ENCODE data around the gene MINAR1.

Gene MINAR1

DNA sequence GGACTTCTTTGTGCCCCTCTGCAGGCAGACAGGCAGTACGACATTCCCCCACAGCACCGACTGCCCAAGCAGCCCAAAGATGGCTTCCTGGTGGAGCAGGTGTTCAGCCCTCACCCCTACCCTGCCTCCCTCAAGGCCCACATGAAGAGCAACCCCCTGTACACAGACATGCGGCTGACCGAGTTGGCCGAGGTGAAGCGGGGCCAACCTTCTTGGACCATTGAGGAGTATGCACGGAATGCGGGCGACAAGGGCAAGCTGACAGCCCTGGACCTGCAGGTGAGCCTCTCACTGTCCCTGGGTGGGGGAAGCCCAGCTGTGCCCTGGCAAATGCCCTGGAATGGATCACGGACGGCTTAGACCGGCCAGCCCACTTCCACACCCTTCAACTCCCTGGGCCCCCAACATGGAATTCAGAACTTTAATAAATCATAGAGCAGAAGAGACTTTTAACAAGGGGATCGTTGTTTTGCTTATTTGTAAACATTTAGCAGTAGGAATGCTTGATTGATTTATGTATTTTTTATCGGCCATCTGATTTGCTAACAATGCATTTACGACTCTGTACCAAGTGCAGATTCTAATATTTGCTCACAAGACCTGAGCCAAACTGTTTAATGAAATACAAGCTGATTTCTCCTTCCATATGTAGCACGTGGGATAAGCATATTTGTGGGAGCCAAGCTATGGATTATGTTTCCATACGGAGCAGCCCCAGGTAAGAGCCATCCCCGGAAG is 31.1 kb downstream of the MINAR1 start:
- no peak for DNase-seq (ENCODE audit: low read depth)

DNA sequence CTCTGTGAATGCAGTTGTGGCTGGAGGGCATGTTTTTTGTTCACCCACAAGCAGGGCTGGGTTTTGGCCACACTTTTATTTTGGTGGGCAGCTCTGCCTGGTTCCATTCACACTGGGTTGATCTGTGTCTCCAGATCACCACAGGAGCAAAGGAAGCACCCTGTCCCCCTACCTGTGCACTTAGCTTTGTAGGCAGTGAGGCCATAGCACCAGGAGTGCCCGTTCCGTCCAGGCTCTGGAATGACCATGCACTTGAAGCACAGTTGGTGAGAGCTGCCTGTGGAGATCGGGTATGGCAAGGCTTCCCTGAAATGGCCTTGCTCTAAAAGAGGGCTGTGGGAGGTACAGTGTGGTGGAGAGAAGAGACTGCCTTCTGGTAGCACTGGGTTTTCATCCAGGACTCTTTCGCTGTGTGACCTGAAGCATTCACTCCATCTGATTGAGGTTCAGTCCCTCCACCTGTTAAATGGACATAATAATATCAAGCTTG is 31.7 kb downstream of the MINAR1 start:
- DNase-seq (ENCODE audit: low read depth), result no peak

DNA sequence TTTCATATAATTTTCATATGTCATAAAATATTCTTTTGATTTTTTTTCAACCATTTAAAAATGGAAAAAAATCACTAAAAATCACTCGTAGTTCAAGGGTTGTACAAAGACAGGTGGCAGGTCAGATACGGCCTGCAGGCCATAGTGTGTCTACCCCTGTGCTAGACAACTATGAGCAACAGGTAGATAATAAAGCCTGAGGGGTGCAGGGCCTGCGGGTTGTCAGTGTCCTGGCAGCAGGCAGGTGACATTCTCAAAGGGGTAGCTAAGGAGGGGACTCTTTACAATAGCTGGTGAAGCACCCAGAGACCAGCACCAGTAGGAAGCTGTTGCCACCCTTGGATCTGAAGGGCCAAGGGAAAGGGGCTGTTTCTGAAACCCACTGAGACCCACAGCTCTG is 34.4 kb downstream of the MINAR1 start:
- DNase-seq (ENCODE audit: low read depth), result no peak

DNA sequence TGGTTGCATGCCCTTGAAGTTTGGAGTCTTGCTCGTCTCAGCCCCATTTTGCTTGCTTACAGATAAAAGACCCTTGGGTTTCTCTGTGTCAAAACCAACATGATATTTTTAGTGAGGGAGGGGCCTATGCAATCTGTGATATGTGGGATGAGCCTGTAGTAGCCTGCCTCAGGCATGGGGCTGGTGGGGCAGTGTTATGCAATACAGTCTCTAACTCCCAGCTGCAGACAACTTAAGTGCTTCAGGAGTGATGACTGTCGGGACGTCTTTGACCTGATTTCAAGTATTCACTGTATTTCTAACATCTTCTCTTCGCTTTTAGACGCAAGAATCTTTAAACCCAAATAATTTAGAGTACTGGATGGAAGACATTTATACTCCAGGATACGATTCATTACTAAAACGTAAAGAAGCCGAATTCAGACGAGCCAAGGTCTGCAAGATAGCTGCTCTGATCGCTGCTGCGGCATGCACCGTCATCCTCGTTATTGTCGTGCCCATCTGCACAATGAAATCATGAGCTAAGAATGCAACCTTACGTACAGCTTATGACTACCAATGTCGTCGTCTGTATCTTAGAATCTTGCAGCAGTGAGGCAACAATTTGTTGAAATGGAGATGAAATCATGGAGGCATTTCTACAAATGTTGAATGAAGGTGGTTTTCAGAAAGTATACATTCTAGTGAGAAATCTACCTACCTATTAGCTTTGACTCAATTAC is 35.9 kb downstream of the MINAR1 start:
- DNase-seq (ENCODE audit: low read depth), result no peak

DNA sequence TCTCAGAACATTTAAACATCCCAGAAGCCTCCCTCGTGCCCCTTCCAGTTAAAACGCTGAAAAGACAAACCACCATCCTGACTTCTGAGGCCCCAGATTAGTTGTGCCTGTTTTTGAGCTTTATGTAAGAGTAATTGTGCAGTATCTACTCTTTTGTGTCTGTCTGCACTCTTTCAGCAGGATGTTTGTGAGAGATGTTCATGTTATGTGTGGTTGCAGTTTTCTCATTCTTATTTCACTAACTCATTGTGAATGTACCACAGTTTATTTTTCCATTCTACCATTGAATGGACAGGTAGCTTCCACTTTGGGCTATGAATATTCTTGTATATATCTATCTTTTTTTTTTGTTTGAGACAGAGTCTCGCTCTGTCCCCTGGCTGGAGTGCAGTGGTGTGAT is 40.3 kb downstream of the MINAR1 start:
- DNase-seq (ENCODE audit: low read depth), result no peak

DNA sequence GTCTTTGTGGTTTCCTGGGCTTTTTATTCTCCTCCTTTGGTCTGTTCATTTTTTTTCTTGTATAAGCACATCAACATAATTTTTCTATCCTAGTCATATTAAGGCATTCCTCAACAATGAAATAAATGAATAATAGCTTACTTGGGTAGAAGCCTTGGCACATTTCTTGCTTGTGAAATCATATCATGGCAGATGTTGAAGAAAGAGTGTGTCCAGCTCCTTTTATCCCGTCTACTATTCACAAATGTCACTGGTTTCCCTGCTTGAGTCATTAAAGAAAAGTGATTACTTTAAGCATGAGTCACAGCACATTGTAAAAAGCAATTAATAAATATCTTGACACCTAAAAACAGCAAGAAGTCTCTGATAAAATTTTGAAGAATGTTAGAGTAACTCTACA is 42.1 kb downstream of the MINAR1 start:
- no peak for DNase-seq (ENCODE audit: low read depth)

DNA sequence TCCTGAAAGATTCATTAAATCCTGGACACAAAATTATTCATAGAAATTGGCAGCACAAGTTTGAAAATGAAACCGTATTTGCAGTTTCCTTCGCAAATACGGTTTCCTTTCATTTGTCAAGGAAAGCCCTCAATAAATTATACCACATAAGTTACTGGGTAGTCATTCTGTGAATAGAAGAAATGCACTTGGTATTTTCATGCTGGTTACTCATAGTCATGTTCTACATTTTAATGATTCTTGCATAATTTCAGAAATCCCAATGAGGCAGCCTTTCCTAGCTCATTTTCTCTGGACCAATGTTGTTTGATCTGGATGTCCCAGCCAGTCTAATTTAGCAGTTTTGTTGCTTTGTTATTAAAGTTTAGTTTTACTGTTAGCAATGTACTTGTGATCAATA is 43.2 kb downstream of the MINAR1 start:
- no peak for DNase-seq (ENCODE audit: low read depth)

DNA sequence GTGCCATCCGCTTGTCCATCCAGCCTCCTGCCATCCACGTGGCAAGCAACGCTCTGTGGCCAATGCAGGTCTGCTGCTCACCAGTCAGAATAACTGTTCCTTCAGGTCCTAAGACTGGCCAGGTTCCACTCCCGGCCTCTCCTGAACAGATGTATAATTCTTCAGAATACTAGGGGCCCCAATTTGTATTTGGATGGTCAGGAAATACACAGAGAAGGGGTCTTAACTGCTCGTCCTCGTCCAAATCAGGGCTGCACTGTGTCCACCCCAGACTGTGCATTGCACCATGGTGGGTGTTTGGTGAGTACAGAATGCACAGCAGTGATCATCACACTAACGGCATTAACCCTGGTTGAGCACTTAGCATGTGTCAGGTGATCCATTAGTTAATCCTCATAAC is 46.0 kb downstream of the MINAR1 start:
- no peak for DNase-seq (ENCODE audit: low read depth)

DNA sequence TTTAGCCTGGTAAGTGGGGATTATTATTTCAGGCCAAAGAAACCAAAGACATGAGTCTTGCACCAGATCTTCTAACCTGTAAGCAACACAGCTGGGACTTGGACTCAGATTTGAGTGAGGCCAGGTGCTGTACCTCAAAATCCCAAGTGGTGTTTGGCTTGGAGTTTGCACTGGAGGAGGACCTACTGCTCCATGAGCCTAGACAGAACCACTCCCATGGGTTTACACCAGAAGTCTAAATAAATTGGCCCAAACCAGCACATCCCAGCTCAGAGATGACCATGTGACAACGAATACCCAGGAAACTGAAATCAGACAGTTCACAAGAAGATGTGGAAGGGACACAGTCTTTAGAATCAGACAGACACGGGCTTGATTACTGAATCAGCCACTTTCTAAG is 47.5 kb downstream of the MINAR1 start:
- no peak for DNase-seq (ENCODE audit: low read depth)

DNA sequence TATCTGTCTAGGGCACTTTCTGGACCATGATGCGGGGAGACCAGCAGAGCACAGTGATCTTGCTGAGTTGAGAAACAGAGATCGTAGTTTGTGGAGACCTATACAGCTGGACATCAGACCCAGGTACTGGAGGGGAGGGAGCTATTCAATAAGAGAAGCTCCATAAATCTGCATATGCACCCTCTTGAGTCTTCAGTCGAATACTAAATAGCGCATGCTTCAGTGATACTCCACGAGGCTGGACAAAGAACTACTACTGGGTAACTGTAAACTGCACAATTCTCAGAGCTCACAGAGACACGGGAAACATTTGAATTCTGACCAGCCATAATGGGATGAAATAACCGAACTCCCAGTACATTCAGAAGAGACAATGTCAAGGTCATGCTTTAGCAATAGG is 49.7 kb downstream of the MINAR1 start:
- no peak for DNase-seq (ENCODE audit: low read depth)
